UCSD-AML1 (cell line): ENCODE data around the gene OR13C8.
"Not testable (repeated sequence)": the region's sequence is repeated elsewhere in the genome, so short reads cannot be mapped to it uniquely, and the experiment has no call there.

Experiments
- DNase-seq: peaks from one replicate; lab custom pipeline; 2025; ENCODE audit not compliant: unreplicated experiment; lab: John Stamatoyannopoulos, UW

Gene OR13C8

GRCh38 chr9:104568868-104569267 lies at the start of gene OR13C8:
TSS of gene OR13C8 (plus strand) at chr9:104569168. CDS start at chr9:104569168, 0 bp downstream.
- DNase-seq, result no peak

GRCh38 chr9:104520241-104520640 lies 48.7 kb upstream of the OR13C8 start:
- not testable (repeated sequence) for DNase-seq

- DNase-seq, result no peak
Observed at GRCh38 chr9:104527109-104527508, 41.9 kb upstream of the OR13C8 start, which contains the start of gene OR13C4. TSS of gene OR13C4 (minus strand) at chr9:104527209. CDS start at chr9:104527209, 0 bp downstream.

- DNase-seq, result no peak
Observed at GRCh38 chr9:104536756-104537155, 32.2 kb upstream of the OR13C8 start, which contains the start of gene OR13C3. TSS of gene OR13C3 (minus strand) at chr9:104536856. CDS start at chr9:104536723, 133 bp downstream.

GRCh38 chr9:104539275-104539674 lies 29.7 kb upstream of the OR13C8 start:
- no peak for DNase-seq

- DNase-seq, result no peak
Observed at GRCh38 chr9:104544644-104545043, 24.3 kb upstream of the OR13C8 start.

- DNase-seq, result no peak
Observed at GRCh38 chr9:104553261-104553660, 15.7 kb upstream of the OR13C8 start.

- no peak for DNase-seq
Observed at GRCh38 chr9:104555521-104555920, 13.4 kb upstream of the OR13C8 start.

GRCh38 chr9:104556830-104557634 lies 11.9 kb upstream of the OR13C8 start:
- no peak for DNase-seq

GRCh38 chr9:104564358-104564757 lies 4.6 kb upstream of the OR13C8 start:
- no peak for DNase-seq

GRCh38 chr9:104572612-104573011 lies 3.6 kb downstream of the OR13C8 start:
- no peak for DNase-seq

- DNase-seq, result no peak
Observed at GRCh38 chr9:104575456-104575855, 6.5 kb downstream of the OR13C8 start.

GRCh38 chr9:104577263-104577662 lies 8.3 kb downstream of the OR13C8 start:
- DNase-seq, result no peak

GRCh38 chr9:104580562-104580961 lies 11.6 kb downstream of the OR13C8 start:
- DNase-seq, result no peak

- DNase-seq, result no peak
Observed at GRCh38 chr9:104586496-104587180, 17.7 kb downstream of the OR13C8 start.

GRCh38 chr9:104589626-104590025 lies 20.7 kb downstream of the OR13C8 start:
- no peak for DNase-seq

- DNase-seq, result not testable (repeated sequence)
Observed at GRCh38 chr9:104598749-104599148, 29.8 kb downstream of the OR13C8 start.

- not testable (repeated sequence) for DNase-seq
Observed at GRCh38 chr9:104599313-104599712, 30.3 kb downstream of the OR13C8 start, which contains the start of gene OR13C5. TSS of gene OR13C5 (minus strand) at chr9:104599413. CDS start at chr9:104599413, 0 bp downstream.

- no peak for DNase-seq
Observed at GRCh38 chr9:104604801-104605200, 35.8 kb downstream of the OR13C8 start.

- DNase-seq, result not testable (repeated sequence)
Observed at GRCh38 chr9:104605527-104605926, 36.6 kb downstream of the OR13C8 start, which contains the start of gene OR13C2. TSS of gene OR13C2 (minus strand) at chr9:104605627. CDS start at chr9:104605627, 0 bp downstream.

GRCh38 chr9:104606152-104606551 lies 37.2 kb downstream of the OR13C8 start:
- DNase-seq, result no peak

GRCh38 chr9:104608336-104608735 lies 39.4 kb downstream of the OR13C8 start:
- no peak for DNase-seq
